Endothelial cell of umbilical vein (primary cell): ENCODE results near the gene LNPK. TPM values are rescaled to one million over a fixed set of nuclear protein-coding genes. Genes with fewer than 3 reads are reported as not detected.

ENCODE experiments used
- BruUV-seq: library from RNA; stranded (reverse); fragments of 400-500 nt; replicated peaks from 2 replicates; lab custom pipeline; 2021; lab: Mats Ljungman, UMichigan
- CTCF ChIA-PET: fragments of 300-600, 350-600 bp; sonication (Branson Sonifier 250); formaldehyde crosslinking; loops from one replicate; lab custom pipeline; 2021; ENCODE audit warnings: antibody characterized with exemption, inconsistent platforms; lab: Charles Lee
- POLR2A ChIA-PET: fragments of 300-600, 350-600 bp; sonication (Branson Sonifier 250); formaldehyde crosslinking; loops from one replicate; lab custom pipeline; 2021; ENCODE audit warnings: antibody characterized with exemption, inconsistent platforms; lab: Charles Lee
- DNase-seq: peaks from one replicate; pipeline ENCODE4 v3.0.0-alpha.2; 2011; ENCODE audit warnings: low read depth, low spot score
- FAIRE-seq: peaks from 2 replicates; lab custom pipeline; 2011; peaks lifted over from hg19 to GRCh38; lab: Jason Lieb, UNC
- H2AFZ ChIP-seq: 2 replicates; pipeline ENCODE4 v1.6.0; 2012; ENCODE audit warnings: low read depth, low read length, control low read depth, inconsistent platforms
- H3K27ac ChIP-seq: 2 replicates; pipeline ENCODE4 v1.5.1; 2011; ENCODE audit warnings: low read depth, mild to moderate bottlenecking, control low read depth, low read length, moderate library complexity; ENCODE audit not compliant: insufficient read depth
- H3K27me3 ChIP-seq, 2 experiments: 2 replicates each; pipeline versions ENCODE4 v1.6.0 to v1.6.1; 2011; ENCODE audit warnings: low read length in 2 of 2, mixed read lengths in 1 of 2; ENCODE audit not compliant: control insufficient read depth in 2 of 2, insufficient read depth in 2 of 2
- H3K36me3 ChIP-seq, 2 experiments: 2 replicates in 1 of 2; 3 replicates in 1 of 2; pipeline ENCODE4 v1.5.1; 2011; ENCODE audit warnings: low read length in 2 of 2, mild to moderate bottlenecking in 1 of 2, moderate library complexity in 1 of 2; ENCODE audit not compliant: control insufficient read depth in 2 of 2, insufficient read depth in 2 of 2; ENCODE audit errors: extremely low read depth in 1 of 2
- H3K4me1 ChIP-seq: 3 replicates; pipeline ENCODE4 v1.5.1; 2011; ENCODE audit warnings: mild to moderate bottlenecking, low read length; ENCODE audit not compliant: control insufficient read depth, insufficient read depth; ENCODE audit errors: extremely low read depth
- H3K4me2 ChIP-seq: 2 replicates; pipeline ENCODE4 v1.6.1; 2011; ENCODE audit warnings: low read length, control low read depth, mixed read lengths; ENCODE audit not compliant: insufficient read depth
- H3K4me3 ChIP-seq, 3 experiments: fragments of 200-600 bp in 1 of 3; sonication (generic), shearing (Covaris generic) in 1 of 3; replicated peaks in 1 of 3; 2 replicates each; pipeline ENCODE4 v1.5.1; 2011 to 2016; ENCODE audit warnings: control low read depth in 3 of 3, low read length in 3 of 3, mild to moderate bottlenecking in 2 of 3, inconsistent platforms in 1 of 3, low read depth in 1 of 3, moderate library complexity in 1 of 3; ENCODE audit not compliant: insufficient read depth in 1 of 3
- H3K79me2 ChIP-seq: 2 replicates; pipeline ENCODE4 v1.6.0; 2012; ENCODE audit warnings: low read length, inconsistent platforms; ENCODE audit not compliant: control insufficient read depth, insufficient read depth
- H3K9ac ChIP-seq: replicated peaks from 2 replicates; pipeline ENCODE3; 2011; ENCODE audit warnings: low read length, control low read depth; ENCODE audit not compliant: insufficient read depth; ENCODE audit errors: extremely low read depth
- H3K9me1 ChIP-seq: replicated peaks from 3 replicates; pipeline ENCODE4 v1.6.0; 2011; ENCODE audit warnings: mild to moderate bottlenecking, low read length; ENCODE audit not compliant: control insufficient read depth, insufficient read depth; ENCODE audit errors: extremely low read depth
- H3K9me3 ChIP-seq: replicated peaks from 2 replicates; pipeline ENCODE4 v1.5.1; 2012; ENCODE audit warnings: low read length, inconsistent platforms; ENCODE audit not compliant: control insufficient read depth, insufficient read depth
- H4K20me1 ChIP-seq: replicated peaks from 2 replicates; pipeline ENCODE3; 2011; ENCODE audit warnings: mild to moderate bottlenecking, low read length; ENCODE audit not compliant: control insufficient read depth, insufficient read depth; ENCODE audit errors: extremely low read depth
- CTCF ChIP-seq, 2 donors: IDR thresholded peaks; 1 replicate in 1 of 2; 2 replicates in 1 of 2; pipeline ENCODE4 v1.5.1; 2011; ENCODE audit warnings: low read length in 2 of 2, mild to moderate bottlenecking in 2 of 2, moderate library complexity in 2 of 2, control low read depth in 1 of 2, inconsistent platforms in 1 of 2, low read depth in 1 of 2; ENCODE audit not compliant: insufficient read depth in 1 of 2; ENCODE audit errors: extremely low read depth in 1 of 2
- EZH2 ChIP-seq: IDR thresholded peaks from 2 replicates; pipeline ENCODE4 v1.6.1; 2012; ENCODE audit warnings: borderline replicate concordance, low read depth, mild to moderate bottlenecking, moderate library complexity, low read length, inconsistent platforms; ENCODE audit not compliant: severe bottlenecking
- FOS ChIP-seq: IDR thresholded peaks from 2 replicates; pipeline ENCODE4 v1.6.1; 2011; ENCODE audit warnings: mild to moderate bottlenecking, low read length, moderate library complexity, borderline replicate concordance; ENCODE audit not compliant: insufficient read depth
- GATA2 ChIP-seq: IDR thresholded peaks from 2 replicates; pipeline ENCODE4 v1.7.0; 2011; ENCODE audit warnings: low read depth, mild to moderate bottlenecking, moderate library complexity, mixed read lengths, low read length; ENCODE audit not compliant: insufficient read length, insufficient read depth
- JUN ChIP-seq: IDR thresholded peaks from 2 replicates; pipeline ENCODE4 v1.6.1; 2011; ENCODE audit warnings: borderline replicate concordance, low read depth; ENCODE audit not compliant: insufficient read length, insufficient read depth
- MAX ChIP-seq: IDR thresholded peaks from 2 replicates; pipeline ENCODE4 v1.6.1; 2011; ENCODE audit not compliant: insufficient read depth, insufficient read length
- MYC ChIP-seq: IDR thresholded peaks from one replicate; pipeline ENCODE4 v1.6.1; 2011; ENCODE audit warnings: mild to moderate bottlenecking, low read depth, low read length
- POLR2A ChIP-seq: IDR thresholded peaks from 2 replicates; pipeline ENCODE4 v1.6.1; 2012; ENCODE audit warnings: low read depth, mild to moderate bottlenecking, control low read depth, low read length
- POLR2AphosphoS5 ChIP-seq: IDR thresholded peaks from 2 replicates; pipeline ENCODE4 v1.6.1; 2012; ENCODE audit warnings: low read depth, mild to moderate bottlenecking, control low read depth, low read length, moderate library complexity; ENCODE audit not compliant: insufficient read depth
- dilution Hi-C: fragments of 300-500 bp; cut with MboI; formaldehyde crosslinking; loops from one replicate; pipeline ENCODE4 v1.15.0; 2019; ENCODE audit warnings: low sequenced_read_pairs; ENCODE audit not compliant: extremely low pct_ligation_motif_present
- intact Hi-C: fragments of 100-400 bp; cut with micrococcal nuclease; formaldehyde crosslinking; loops from one replicate; pipeline ENCODE4 v1.10.0; 2022
- polyA plus RNA-seq, 4 experiments: library from polyadenylated mRNA; depleted of rRNA in 3 of 4; stranded (reverse) in 3 of 4; unstranded in 1 of 4; fragments of >200 nt; gene quantifications; 2 replicates each; pipeline versions ENCODE4 v1.2.1 to v1.2.3, GENCODE V29; 2011 to 2012; ENCODE audit warnings: missing spikeins in 1 of 4
- total RNA-seq: library from RNA; stranded (reverse); gene quantifications from 2 replicates; pipeline ENCODE4 v1.2.3, GENCODE V29; 2021

LNPK gene
- total and polyA plus RNA-seq, 2 donors (not counting 3 experiments of a cell fraction or from before 2014, with no cell fraction given), result 2.4 to 11.2 TPM

GRCh38 chr2:175950512-175950911, 51.6 kb downstream of the LNPK start:
- DNase-seq (no peak), FAIRE-seq (no peak)
- intact Hi-C loops (no loop called here), dilution Hi-C loops (no loop called here)
- H3K36me3 ChIP-seq, result no peaks in the 10 kb centered on the region
- TF ChIP-seq FOS (no peak), EZH2 (no peak), MYC (no peak), POLR2A (no peak), POLR2AphosphoS5 (no peak), MAX (no peak)
- no peaks in the 10 kb centered on the region for H3K9me3 ChIP-seq
- ChIA-PET CTCF (no interaction called here), POLR2A (no interaction called here)
- no peaks in the 10 kb centered on the region for H4K20me1 ChIP-seq
- H2AFZ ChIP-seq, result no peak overlapping the region
- no peak overlapping the region for H3K4me3 ChIP-seq
- BruUV-seq, result no TSS peak
- no peak overlapping the region for H3K27ac ChIP-seq
- no peaks in the 10 kb centered on the region for H3K79me2 ChIP-seq
- H3K9ac ChIP-seq, result no peak overlapping the region
- no peaks in the 10 kb centered on the region for H3K9me1 ChIP-seq
- no peaks in the 10 kb centered on the region for H3K27me3 ChIP-seq
- H3K4me1 ChIP-seq, result no peaks in the 10 kb centered on the region
- H3K4me2 ChIP-seq, result no peak overlapping the region

- Histone ChIP-seq H3K9me1 (no peaks in the 10 kb centered on the region), H3K79me2 (no peaks in the 10 kb centered on the region), H3K27me3 (no peaks in the 10 kb centered on the region), H3K9me3 (no peaks in the 10 kb centered on the region), H3K36me3 (no peaks in the 10 kb centered on the region), H3K4me3 (no peak overlapping the region), H2AFZ (no peak overlapping the region), H4K20me1 (no peaks in the 10 kb centered on the region), H3K4me2 (no peak overlapping the region), H3K9ac (no peak overlapping the region), H3K4me1 (no peaks in the 10 kb centered on the region), H3K27ac (no peak overlapping the region)
- no peak for DNase-seq
- ChIA-PET CTCF (interaction anchor here (0.8 to 1.7 kb wide), 4 partner anchors 17 to 64 kb away, joined by 3 to 4 read pairs (median 3); no protein-coding TSS in a partner anchor), POLR2A (no interaction called here)
- BruUV-seq, result no TSS peak
- dilution Hi-C loops (no loop called here), intact Hi-C loops (no loop called here)
- no peak for TF ChIP-seq CTCF (IDR thresholded peaks at IDR 0.05; ENCODE audit: extremely low read depth in 1 of 2, insufficient read depth in 1 of 2, low read depth in 1 of 2, low read length in 2 of 2)
- TF ChIP-seq FOS, result no peak
- no peak for TF ChIP-seq EZH2
- no peak for TF ChIP-seq POLR2A
- no peak for TF ChIP-seq GATA2
- TF ChIP-seq MAX, result no peak
- TF ChIP-seq MYC, result no peak
- TF ChIP-seq JUN, result no peak
- no peak for TF ChIP-seq POLR2AphosphoS5
- FAIRE-seq, result no peak
These were observed 53.9 kb downstream of the LNPK start for GRCh38 chr2:175948191-175948590.
